ENCODE measurements around the gene GPR18. TPM values are rescaled to one million over a fixed set of nuclear protein-coding genes. Genes with fewer than 3 reads are reported as not detected.

Gene GPR18
- total and polyA plus RNA-seq, 2 of the 4 experiments (the other 2 are of a cell fraction): not detected

DNA sequence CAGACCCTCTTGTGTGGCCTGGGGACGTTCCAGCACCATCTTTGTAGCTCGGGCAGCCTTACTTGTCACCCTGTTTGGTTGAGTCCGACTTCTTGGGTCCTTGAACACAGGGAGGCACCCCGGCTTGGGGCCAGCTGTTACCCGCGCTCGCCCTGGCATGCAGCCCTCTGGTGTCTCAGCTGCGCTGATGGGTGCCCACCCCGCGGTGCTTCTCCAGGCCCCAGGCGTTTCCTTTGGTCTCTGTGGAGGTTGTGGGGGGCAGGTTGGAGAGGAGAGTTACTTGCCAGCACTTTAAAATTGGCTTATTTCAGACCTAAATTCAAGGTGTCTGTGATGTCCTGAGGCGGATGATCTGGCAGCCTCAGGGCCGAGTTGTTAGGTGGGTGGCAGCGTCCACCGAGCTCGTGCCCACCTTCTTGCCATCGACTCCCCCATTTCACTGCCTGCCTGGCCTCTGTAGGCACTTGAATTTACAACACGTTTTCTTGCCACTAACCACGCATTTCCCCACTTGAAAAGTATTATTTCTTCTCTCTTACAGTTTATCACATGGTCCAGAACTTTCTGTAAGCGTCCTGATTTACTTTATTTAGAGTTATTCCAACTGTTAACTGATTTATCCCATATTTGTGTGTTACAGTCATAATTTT lies 40.6 kb downstream of the GPR18 start:
- dilution Hi-C loops (cut with HindIII; ENCODE audit: low sequenced_read_pairs, unreplicated experiment) (no loop called here), intact Hi-C loops (cut with micrococcal nuclease) (loop anchor here (1.0 kb wide), 1 partner anchor 41 kb away; the partner anchor contains the start of gene GPR18), in situ Hi-C loops (cut with MboI; ENCODE audit: low sequenced_read_pairs) (no loop called here)
- H2AK5ac ChIP-seq (ENCODE audit: low read depth, low read length): no peak overlapping the region
- H3K4me3 ChIP-seq (ENCODE audit: insufficient read depth, low read depth, low read length): no peak overlapping the region
- no peak overlapping the region for H4K5ac ChIP-seq (ENCODE audit: low read depth, low read length)
- H3K56ac ChIP-seq (ENCODE audit: extremely low read depth, insufficient read depth, low read length): no peak overlapping the region
- H4K91ac ChIP-seq (ENCODE audit: insufficient read depth, low read depth, low read length): no peak overlapping the region
- H3K14ac ChIP-seq (replicated peaks; ENCODE audit: low read depth, low read length): no peak overlapping the region
- no peak for DNase-seq
- H2AK9ac ChIP-seq (replicated peaks; ENCODE audit: low read depth, low read length, poor library complexity): peak overlapping the region; percentile 83
- ChIA-PET POLR2A (ENCODE audit: unreplicated experiment) (no interaction called here), CTCF (interaction anchor here (0.9 kb wide), 1 partner anchor 42 kb away, joined by 4 read pairs; no protein-coding TSS in a partner anchor)
- no peak overlapping the region for H2BK20ac ChIP-seq (ENCODE audit: low read depth, low read length)
- H3K9me1 ChIP-seq (ENCODE audit: insufficient read depth, low read length): peaks cover 11% of the 10 kb centered on the region; the same call in 1 of the 2 replicates
- no peaks in the 10 kb centered on the region for H3K9me3 ChIP-seq (ENCODE audit: control insufficient read depth, insufficient read depth, low read length)
- no peak overlapping the region for H3K27ac ChIP-seq (ENCODE audit: insufficient read depth, low read length)
- H3K23ac ChIP-seq (ENCODE audit: low read depth, low read length): no peak overlapping the region
- no peak overlapping the region for H3K4me2 ChIP-seq (ENCODE audit: low read depth, low read length)
- no peak overlapping the region for H2BK15ac ChIP-seq (ENCODE audit: low read depth, low read length)
- no peak overlapping the region for H4K8ac ChIP-seq (ENCODE audit: low read depth in 2 of 2, low read length in 2 of 2)
- BruUV-seq (replicated peaks): no TSS peak
- no peak overlapping the region for H3K4ac ChIP-seq (ENCODE audit: low read depth, low read length)
- no peak overlapping the region for H3K18ac ChIP-seq (ENCODE audit: low read depth, low read length)
- no peak for ATAC-seq (ENCODE audit: low read depth)
- H2BK5ac ChIP-seq (ENCODE audit: low read depth, low read length, poor library complexity, severe bottlenecking): no peak overlapping the region
- H3K4me1 ChIP-seq (ENCODE audit: control insufficient read depth, insufficient read depth, low read length): peaks cover 6% of the 10 kb centered on the region; the same call in 1 of the 2 replicates
- H3K79me1 ChIP-seq (ENCODE audit: low read depth in 1 of 2, low read length in 2 of 2): peaks cover 42 to 69% of the 10 kb centered on the region in 2 experiments
- H3K27me3 ChIP-seq (ENCODE audit: control insufficient read depth, insufficient read depth, low read length): no peaks in the 10 kb centered on the region
- H4K20me1 ChIP-seq (ENCODE audit: insufficient read depth, low read length): peaks cover 57% of the 10 kb centered on the region
- 86% methylated on average over 4 of the region's 20 CpGs; no CpG with 5 or more reads in 1 of the 2 experiments for WGBS, 2 experiments (ENCODE audit: extremely low coverage in 2 of 2, insufficient read length in 1 of 2)
- peaks cover 3% of the 10 kb centered on the region; the same call in 1 of the 2 replicates for H3K36me3 ChIP-seq (ENCODE audit: control insufficient read depth, insufficient read depth, low read length)
- H2BK120ac ChIP-seq (ENCODE audit: low read depth, low read length): no peak overlapping the region
- TF ChIP-seq MAZ (IDR thresholded peaks at IDR 0.05; ENCODE audit: borderline replicate concordance, low read depth, low read length): no peak
- no peak overlapping the region for H2AFZ ChIP-seq (replicated peaks; ENCODE audit: low read length, poor library complexity)
- H3K9ac ChIP-seq (ENCODE audit: low read depth, low read length): no peak overlapping the region

Data from IMR-90 (cell line).